Esophagus muscularis mucosa (tissue), 4 donors: Measurements from ENCODE around the gene SMPD3.

Experiments used
- EP300 ChIP-seq: sonication (generic); formaldehyde crosslinking; IDR thresholded peaks from one replicate; pipeline ENCODE4 v1.6.1; 2017; ENCODE audit warnings: antibody characterized with exemption
- POLR2A ChIP-seq: fragments of 450-650 bp; IDR thresholded peaks from one replicate; pipeline ENCODE4 v1.6.1; 2017; ENCODE audit warnings: antibody characterized with exemption, moderate library complexity, mild to moderate bottlenecking, low read depth
- POLR2AphosphoS5 ChIP-seq, 2 donors: sonication (generic); formaldehyde crosslinking; IDR thresholded peaks; one replicate each; pipeline ENCODE4 v1.6.1; 2017; ENCODE audit warnings: antibody characterized with exemption in 2 of 2
- TF ChIP-seq, protein P1 (sequence below), 3 experiments: fragments of 200-600 bp in 2 of 3; fragments of 450-650 bp in 1 of 3; sonication (generic) in 2 of 3; IDR thresholded peaks; one replicate each; pipeline ENCODE4 v1.5.1; 2017 to 2019; ENCODE audit warnings: antibody characterized with exemption in 3 of 3, mild to moderate bottlenecking in 2 of 3, moderate library complexity in 1 of 3

DNA sequence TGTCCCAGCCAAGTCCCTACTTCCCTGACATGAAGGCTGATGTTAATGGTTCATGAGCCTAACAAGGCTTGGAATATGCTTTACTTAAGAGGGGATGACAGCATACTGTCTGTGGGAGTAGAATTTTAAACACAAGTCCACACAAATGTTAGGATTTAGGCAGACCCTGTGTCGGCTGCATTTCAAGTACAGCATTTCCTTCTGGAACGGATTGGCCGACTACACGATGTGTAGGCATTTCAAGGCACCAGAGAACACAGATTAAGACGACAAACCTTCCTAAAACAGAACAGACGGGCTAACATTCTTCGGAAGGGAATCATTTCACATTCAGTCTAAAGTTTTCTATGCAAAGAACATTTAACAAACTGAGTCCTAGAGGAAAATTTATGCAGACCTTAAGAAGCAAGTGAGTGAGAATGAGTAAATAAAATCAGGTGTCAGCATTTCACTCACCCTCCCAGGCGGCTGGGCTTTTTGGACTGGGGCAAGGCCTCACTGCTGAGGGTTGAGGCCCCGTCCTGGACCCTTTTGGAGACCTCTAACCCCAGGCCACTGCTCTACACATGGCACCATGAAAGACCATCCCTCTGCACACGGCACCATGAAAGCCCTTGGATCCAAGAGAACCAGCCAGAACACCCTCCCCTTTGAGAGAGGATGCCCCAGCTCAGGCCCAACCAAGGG is 67.5 kb downstream of the SMPD3 start:
- TF ChIP-seq, protein P1, sequence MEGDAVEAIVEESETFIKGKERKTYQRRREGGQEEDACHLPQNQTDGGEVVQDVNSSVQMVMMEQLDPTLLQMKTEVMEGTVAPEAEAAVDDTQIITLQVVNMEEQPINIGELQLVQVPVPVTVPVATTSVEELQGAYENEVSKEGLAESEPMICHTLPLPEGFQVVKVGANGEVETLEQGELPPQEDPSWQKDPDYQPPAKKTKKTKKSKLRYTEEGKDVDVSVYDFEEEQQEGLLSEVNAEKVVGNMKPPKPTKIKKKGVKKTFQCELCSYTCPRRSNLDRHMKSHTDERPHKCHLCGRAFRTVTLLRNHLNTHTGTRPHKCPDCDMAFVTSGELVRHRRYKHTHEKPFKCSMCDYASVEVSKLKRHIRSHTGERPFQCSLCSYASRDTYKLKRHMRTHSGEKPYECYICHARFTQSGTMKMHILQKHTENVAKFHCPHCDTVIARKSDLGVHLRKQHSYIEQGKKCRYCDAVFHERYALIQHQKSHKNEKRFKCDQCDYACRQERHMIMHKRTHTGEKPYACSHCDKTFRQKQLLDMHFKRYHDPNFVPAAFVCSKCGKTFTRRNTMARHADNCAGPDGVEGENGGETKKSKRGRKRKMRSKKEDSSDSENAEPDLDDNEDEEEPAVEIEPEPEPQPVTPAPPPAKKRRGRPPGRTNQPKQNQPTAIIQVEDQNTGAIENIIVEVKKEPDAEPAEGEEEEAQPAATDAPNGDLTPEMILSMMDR (IDR thresholded peaks at IDR 0.05): no peak
- TF ChIP-seq EP300 (no peak), POLR2A (no peak), POLR2AphosphoS5 (IDR thresholded peaks at IDR 0.05) (no peak)
